C4-2B (cell line): ENCODE data around the gene HOXA13.

Experiments
- ZFX ChIP-seq: fragments of 450-650 bp; IDR thresholded peaks from 2 replicates; pipeline ENCODE4 v1.6.1; 2017
- TF ChIP-seq, protein P1 (sequence below): fragments of 450-650 bp; conservative IDR thresholded peaks from 2 replicates; pipeline ENCODE4 v1.5.1; 2017; ENCODE audit warnings: mild to moderate bottlenecking

DNA sequence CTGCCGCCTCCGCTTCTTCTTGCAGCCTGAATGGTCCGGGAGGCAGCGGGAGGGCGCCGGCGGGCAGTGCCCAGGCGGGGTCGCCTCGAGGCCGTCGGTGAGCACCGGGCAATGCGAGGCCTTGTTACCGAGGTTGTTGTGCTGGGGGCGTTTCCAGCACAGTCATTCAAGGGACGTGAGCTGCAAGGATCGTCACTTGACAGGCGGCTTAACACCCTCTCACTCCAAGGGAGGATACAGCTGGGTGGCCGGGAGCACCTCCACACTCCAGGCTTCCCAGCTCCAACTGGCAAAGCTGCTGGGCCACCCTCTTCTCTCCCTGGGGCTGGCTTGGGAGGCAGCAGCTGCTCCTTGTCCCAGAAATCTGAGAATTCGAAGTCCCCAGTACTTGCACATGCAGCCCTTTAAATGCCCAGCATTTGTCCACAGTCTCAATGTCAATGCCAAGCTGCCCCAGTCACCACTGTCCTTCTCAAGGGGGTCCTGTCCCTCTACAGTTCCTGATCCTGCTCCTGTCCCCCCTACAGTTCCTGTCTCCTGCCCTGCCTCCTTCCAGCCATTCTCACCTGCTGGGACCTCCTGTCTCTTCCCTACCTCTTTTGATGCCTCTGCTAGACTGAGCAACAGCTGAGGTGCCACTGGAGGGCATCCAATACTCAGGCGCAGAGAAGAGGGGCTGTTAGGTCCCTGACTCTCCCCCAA lies 10.4 kb downstream of the HOXA13 start:
- TF ChIP-seq, protein P1, sequence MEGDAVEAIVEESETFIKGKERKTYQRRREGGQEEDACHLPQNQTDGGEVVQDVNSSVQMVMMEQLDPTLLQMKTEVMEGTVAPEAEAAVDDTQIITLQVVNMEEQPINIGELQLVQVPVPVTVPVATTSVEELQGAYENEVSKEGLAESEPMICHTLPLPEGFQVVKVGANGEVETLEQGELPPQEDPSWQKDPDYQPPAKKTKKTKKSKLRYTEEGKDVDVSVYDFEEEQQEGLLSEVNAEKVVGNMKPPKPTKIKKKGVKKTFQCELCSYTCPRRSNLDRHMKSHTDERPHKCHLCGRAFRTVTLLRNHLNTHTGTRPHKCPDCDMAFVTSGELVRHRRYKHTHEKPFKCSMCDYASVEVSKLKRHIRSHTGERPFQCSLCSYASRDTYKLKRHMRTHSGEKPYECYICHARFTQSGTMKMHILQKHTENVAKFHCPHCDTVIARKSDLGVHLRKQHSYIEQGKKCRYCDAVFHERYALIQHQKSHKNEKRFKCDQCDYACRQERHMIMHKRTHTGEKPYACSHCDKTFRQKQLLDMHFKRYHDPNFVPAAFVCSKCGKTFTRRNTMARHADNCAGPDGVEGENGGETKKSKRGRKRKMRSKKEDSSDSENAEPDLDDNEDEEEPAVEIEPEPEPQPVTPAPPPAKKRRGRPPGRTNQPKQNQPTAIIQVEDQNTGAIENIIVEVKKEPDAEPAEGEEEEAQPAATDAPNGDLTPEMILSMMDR = no peak
- TF ChIP-seq ZFX = no peak
